NCI-H510A treated with DMSO at 0.1 percent for 48 hours (cell line): Measurements from ENCODE around the gene AWAT2.

ENCODE experiments used
- DNase-seq: peaks from one replicate; lab custom pipeline; 2025; lab: John Stamatoyannopoulos, UW

AWAT2 gene

DNA sequence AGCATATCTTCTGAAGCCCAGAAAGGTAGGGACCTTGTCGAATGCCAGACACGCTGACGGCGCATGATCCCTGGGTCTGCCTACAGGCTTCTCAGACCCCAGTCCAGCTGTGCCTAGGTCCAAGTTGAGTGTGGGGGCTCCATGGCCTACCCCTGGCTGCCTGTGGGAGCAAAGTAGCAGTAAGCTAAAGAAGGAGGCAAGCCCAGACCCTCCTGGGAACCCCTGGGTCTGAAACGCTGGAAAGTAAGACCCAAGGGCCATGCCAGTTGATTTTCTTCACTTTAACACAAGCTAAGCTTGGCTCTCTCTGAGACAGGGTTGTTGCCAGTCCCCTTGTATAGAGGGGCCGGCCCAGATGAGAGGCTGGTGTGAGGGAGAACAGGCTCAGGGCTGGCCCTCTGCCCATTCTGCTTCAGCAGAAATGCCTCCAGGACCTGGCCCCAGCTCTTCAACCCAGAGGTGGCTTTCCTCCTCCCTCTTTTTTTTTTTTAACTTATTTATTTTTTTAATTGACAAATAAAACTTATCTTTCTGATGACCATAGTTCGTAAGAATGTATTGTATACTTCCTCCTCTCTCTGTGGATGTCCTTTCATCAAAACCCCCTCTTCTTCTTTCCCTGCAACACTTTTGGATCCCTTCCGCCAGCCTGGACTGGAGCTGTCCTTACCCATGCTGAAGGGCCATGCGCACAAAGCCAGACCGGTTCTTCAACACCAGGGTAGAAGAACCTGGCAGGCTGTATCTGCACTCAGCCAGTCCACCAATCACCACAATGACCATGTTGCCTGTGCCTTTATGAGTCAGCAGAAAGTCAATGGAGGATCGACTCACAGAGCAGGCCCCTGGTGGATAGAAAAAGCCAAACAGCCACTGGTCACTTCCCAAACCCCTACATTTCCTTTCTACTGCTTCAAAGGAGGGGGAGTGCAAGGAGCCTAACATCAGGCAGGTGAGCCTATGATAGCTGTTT, 7.1 kb downstream of the AWAT2 start:
- no peak for DNase-seq

DNA sequence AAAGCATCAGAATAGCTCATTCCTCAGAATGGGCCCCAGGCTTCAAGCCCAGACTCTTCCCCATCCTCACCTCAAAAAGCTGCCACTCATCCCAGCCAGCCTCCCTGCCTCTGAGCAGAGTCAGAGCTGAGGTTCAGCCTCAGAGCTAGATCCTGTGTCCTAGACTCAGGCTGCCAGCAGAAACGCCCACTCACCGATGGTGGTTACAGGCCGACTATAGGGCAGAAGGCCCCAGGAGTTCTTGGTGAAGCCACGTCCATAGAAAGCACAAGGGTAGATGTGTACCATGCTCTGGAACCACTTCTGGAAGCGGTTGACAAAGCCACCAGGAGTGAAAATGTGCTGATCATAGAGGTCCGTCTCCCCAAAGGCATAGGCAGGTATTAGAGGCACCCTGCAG, 7.7 kb downstream of the AWAT2 start:
- no peak for DNase-seq

GRCh38 chrX:70039758-70040157, 10.0 kb downstream of the AWAT2 start:
- DNase-seq = no peak

DNA sequence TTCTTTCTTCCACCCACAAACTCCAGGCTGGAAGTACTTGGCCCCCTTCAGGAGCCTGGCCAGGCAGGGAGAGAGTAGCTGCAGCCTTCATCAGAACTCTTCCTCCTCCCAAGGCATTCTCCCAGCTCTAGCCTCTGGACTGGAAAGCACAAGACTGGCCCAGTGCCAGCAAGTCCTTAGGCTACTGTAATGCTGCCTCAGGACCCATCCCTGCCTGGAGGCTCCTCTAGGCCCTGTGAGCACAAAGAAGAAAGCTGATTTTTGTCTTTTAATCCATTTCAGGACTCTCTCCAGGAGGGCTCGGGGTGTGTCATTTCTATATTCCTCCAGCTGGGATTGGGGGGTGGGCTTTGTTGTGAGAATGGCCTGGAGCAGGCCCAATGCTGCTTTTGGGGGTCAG, 10.8 kb downstream of the AWAT2 start:
- no peak for DNase-seq

DNA sequence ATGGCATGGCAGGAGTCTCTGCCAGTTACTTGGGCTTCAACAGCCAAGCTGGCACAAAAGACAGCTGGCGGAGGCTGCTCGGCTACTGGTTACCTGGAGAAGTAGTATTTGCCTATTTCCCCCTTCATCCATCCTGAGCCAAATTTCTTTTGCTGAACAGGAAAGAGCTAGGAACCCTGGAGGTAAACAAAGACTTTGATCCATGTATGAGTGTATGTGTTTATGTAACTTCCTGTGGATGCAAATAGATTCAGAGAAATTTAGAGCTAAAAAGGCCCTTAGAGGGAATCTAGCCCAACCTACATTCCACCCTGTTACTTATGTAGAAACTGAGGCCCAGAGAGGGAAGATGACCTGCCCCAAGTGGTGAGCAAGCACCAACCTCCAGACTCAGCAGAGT, 11.2 kb downstream of the AWAT2 start:
- DNase-seq = no peak

- DNase-seq = no peak
Measured at GRCh38 chrX:70034646-70035045, 15.1 kb downstream of the AWAT2 start.

GRCh38 chrX:70033348-70034051, 16.2 kb downstream of the AWAT2 start:
- peak; percentile 6 for DNase-seq

DNA sequence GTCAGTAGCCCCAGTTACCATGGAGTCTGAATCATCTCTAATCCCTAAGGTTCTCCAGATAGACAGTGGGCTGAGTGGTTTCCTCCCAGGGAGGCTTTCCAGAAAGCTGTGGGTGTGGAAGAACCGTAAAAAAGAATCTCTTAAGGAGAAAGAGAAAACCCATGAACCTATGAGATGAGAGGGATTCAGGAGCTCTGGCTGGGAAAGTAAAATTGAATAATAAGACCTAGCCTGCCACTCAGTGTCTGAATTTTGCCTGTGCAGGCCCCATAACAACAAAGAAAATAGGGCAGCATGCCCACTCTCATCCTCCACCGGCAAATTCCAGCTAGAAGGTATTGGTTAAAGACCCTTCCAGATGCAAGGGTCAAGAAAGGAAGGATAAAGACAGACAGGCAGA, 16.9 kb downstream of the AWAT2 start:
- DNase-seq = no peak

GRCh38 chrX:70030301-70030767, 19.4 kb downstream of the AWAT2 start:
- peak; percentile 69 for DNase-seq

DNA sequence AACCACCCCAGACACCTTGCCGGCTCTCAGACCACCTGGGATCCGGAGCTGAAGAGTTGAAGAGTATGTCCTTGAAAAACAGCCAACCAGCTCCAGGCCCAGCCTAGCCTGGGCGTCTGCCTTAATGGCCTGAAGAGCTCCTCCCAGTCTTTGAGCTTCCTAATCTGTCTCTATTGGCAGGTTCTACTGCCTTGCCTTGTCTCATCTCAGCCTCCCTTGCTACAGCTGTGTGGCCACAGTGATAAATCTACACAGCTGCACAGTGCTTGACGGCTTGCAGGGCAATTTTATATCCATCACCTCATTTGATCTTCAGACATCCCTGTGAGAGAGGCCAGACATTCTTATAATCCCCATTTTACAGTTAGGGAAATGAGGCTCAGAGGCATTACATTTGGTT, 19.9 kb downstream of the AWAT2 start:
- DNase-seq = no peak

GRCh38 chrX:70026851-70027200, 22.9 kb downstream of the AWAT2 start:
- DNase-seq = no peak

- DNase-seq = no peak
Measured at GRCh38 chrX:70026112-70026850, 23.5 kb downstream of the AWAT2 start.

- no peak for DNase-seq
Measured at GRCh38 chrX:70025464-70025863, 24.3 kb downstream of the AWAT2 start.

DNA sequence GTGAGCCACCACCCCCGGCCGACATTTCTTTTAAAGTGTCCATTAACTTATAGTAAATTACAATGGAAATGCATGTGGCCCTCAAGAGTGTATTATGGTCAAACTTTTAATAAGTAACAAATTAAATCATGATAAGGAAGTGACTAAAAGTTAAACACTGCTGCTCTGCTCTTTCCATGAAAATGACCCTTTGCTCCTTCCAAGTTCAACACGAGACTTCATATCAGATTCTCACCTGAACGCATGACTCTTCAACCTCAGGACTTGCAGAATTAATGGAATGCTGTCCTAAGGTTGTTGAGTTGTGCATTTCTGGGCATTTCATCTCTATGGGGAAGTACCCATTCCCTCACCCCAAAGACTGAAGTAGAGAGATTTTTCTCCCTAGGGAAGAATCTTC, 27.1 kb downstream of the AWAT2 start:
- DNase-seq = no peak

- DNase-seq = no peak
Measured at GRCh38 chrX:70016513-70016912, 33.2 kb downstream of the AWAT2 start.

DNA sequence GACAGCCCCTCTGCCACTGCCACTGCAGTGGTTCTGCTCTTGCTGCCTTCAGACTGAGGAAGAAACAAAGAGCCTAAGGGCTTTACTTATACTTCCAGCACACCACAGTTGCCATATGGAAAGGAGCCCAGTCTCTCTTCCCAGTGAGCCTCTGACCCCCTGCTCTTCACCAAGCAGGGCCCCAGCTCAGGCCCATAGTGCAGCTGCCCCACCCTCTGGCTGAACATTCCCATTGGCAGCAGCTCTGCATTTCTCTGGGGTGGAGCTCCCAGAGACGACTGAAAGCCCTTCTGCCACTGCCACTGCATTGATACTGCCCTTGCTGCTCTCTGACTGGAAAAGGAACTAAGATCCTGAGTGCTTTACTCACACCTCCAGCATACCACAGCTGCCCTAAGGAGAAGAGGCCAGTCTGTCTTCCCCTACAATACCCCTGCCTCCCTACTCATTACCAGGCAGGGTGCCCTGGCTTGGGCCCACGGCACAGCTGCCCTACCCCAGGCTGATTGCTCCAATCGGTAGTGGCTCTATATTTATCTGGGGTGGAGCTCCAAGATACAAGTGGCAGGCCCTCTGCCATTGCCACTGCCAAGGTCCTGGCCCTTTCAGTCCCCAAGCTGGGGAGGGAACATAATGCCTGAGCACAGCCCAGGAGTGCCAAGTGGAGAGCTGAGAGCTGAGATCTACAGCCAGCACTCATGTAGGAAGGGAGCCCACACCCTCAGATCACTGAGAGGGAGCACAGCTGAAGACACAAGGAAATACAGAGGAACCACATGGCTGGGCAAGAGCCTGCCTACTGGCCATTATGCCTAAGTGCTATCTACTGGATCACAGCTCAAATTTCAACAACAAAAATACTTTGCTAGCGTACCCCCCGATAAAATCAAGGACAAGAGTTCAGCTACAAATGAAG, 36.0 kb downstream of the AWAT2 start:
- no peak for DNase-seq

- no peak for DNase-seq
Measured at GRCh38 chrX:70012756-70013155, 37.0 kb downstream of the AWAT2 start.

GRCh38 chrX:70009970-70010369, 39.8 kb downstream of the AWAT2 start:
- DNase-seq = no peak

DNA sequence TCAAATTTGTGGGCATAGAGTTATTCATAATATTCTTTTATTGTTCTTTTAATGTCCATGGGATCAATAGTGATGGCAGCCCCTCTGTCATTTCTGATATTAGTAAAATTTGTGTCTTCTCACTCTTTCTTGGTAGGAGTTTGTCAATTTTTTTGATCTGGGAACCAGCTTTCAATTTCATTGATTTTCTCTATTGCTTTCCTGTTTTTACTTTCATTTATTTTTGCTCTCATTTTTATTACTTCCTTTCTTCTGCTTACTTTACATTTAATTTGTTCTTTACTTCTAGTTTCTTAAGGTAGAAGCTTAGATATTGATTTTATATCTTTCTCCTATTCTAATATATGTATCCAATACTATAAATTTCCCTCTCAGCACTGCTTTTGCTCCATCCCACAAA, 40.7 kb downstream of the AWAT2 start:
- no peak for DNase-seq

- no peak for DNase-seq
Measured at GRCh38 chrX:70007946-70008345, 41.8 kb downstream of the AWAT2 start.

GRCh38 chrX:70001708-70002341, 47.9 kb downstream of the AWAT2 start:
- no peak for DNase-seq
